GM18519 (cell line): ENCODE measurements around the gene IL16.

Experiments
- ATAC-seq: cut with Tn5 transposase; IDR thresholded peaks from one replicate; pipeline ENCODE4 v1.9.1; 2021; ENCODE audit warnings: mild to moderate bottlenecking, moderate library complexity; ENCODE audit not compliant: unreplicated experiment, low FRiP score

IL16 gene

DNA sequence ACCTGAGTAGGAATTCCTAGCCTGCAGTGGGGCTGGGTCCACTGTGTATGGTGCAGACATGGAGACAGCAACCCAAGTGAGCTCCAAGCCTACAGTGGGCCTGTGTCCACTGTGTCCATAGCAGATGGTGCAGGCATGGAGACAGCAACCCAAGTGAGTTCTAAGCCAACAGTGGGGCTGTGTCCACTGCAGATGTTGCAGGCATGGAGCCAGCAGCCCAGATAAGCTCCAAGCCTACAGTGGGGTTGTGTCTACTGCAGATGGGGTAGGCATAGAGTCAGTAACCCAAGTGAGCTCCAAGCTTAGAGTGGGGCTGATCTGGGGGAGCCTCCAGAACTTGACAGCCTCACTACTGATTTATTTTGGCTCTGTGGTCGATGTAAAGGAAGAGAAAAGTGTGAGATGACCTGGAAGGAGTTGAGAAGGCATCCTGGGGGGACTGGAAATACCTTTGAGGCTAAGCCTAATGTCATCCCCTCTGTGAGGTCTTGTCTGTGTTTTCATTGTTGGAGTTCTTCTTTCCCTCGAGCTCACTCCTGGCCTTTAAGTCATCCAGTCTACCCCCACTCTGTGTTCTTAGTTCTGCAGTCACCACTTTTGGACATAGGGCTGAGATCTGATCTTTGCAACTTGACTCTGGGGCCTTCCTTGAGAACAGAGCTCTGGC is 22.4 kb upstream of the IL16 start:
- no peak for ATAC-seq

GRCh38 chr15:81174792-81175327 is 21.8 kb upstream of the IL16 start:
- ATAC-seq: no peak

DNA sequence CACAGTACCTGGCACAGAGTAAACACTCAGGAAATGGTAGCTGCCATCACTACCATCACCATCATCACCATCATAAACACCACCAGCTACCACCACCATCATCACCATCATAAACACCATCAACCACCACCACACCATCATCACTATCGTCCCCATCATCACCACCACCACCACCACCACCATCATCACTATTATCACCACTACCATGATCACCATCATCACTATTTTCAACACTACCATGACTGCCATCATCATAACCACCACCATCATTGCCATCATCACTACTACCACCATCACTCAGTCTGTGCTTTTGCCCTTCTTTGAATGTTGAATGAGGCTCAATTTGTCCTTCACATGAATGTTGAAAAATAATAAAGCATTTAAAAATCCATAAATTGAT is 21.2 kb upstream of the IL16 start:
- ATAC-seq: no peak

- no peak for ATAC-seq
Measured at GRCh38 chr15:81176291-81176893, 20.3 kb upstream of the IL16 start.

DNA sequence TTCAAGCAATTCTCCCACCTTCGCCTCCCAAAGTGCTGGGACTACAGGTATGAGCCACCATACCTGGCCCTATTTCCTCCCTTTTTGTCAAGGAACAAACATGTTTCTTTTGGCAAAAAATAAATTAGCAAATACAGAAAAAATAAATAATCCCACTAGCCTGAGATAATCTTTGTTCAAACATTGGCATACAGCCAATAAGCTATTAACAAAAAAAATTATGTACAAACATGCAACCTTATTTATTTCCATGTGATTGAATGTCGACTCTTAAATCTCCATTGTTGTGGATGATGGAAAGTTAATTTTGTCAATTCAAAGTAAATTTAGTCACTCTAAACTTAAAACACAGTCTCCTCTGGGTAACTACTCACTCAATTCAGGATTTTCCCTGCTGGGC is 18.3 kb upstream of the IL16 start:
- ATAC-seq: no peak

- no peak for ATAC-seq
Measured at GRCh38 chr15:81181220-81181619, 15.5 kb upstream of the IL16 start.

GRCh38 chr15:81182031-81182755 is 14.5 kb upstream of the IL16 start:
- ATAC-seq: no peak

- ATAC-seq: no peak
Measured at GRCh38 chr15:81182756-81183438, 13.8 kb upstream of the IL16 start.

DNA sequence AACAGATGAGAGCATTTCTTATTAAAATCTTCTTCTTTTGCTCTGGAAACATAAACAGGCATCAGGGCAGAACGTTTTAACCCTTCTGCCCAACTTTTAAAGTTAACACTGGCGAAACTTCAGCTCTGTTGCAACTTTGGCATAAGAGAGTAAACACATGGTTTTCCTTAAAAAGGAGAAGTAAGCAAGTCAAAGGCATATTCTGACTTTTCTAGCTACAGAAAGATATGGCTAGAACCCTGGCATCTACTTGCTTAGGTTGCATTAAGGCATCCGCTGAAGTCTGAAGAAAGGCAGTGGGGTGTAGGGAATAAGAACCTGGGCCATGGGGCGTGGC is 13.3 kb upstream of the IL16 start:
- no peak for ATAC-seq

- ATAC-seq: no peak
Measured at GRCh38 chr15:81184188-81184587, 12.5 kb upstream of the IL16 start.

DNA sequence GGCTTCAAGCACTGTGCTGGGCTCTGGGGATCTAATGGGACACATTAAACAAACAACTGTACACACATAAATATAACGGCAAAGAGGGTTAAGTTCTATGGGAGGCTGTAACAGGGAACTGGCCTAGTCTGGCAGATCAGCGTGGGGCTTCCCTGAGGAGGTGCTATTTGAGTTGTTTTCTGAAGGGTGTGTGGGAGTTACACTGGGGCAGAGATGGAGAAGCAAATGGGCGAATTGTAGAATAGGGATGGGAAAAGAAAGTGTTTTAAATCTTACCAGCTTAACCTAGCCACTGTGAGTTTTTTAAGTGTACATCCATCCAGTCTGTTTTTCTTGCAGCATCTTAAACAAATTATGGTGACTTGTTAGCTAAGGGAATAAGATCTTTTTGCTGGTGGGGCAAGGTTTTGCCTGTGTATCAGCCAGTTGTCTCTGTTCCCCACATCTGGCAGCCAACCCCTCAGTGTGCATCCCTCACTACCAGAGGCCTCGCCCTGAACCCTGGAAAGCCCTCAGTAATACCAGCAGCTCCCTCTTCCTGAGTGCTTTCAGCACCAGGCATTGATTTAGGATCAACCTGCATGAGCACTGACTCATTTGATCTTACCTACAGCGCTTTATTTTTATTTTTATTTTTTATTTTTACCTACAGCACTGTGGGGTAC is 10.9 kb upstream of the IL16 start:
- ATAC-seq: no peak

DNA sequence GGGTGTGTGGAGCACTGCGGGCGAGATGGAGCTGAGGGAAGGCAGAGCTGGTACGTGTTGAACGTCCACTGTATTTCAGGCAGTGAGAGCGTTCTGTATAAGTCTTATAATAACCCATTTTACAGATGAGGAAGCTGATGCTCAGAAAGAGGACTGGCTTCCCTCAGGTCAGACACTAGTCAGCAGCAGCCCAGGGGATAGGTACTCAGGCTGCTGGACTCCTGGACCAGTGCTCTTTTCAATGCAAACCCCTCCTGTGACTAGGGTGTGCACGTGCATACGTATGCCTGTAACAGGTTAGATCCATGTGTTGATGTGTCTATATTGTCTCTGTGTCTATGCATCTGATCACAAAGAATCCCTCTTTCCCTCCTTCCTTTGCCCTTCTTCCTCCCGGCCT is 8.3 kb upstream of the IL16 start:
- ATAC-seq: no peak

DNA sequence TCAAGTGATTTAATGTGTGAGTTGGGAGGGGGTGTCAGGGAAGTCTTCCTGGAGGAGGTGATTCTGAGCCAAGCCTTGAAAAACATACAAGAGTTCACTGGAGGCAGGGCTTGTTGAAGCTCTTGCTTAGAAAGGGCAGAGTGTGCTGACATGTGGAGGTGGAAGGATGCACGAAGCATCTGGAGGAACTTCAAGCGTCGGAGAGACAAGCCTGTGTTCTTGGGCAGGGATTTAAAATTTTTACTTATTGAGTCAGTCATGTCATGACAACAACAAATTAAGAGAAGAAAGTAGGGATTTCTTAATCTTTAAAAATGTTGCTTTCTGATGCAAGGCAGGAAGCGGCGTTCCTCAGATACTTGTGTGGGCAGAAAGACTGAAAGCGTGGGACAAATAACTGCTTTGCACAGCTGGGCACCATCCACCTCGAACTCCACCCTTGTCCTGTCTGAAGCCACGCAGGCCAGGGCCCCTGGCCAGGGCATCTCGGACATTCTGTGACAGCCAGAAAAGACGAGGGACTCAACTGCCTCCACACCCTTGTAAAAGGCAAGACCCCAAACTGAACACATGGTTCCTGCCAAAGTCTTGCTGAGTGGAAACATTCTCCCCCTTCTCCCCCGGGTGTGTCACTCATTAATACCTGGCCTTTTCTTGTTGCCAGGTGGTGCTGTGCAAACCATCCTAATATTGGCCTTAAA is 6.9 kb upstream of the IL16 start:
- ATAC-seq: no peak

- ATAC-seq: no peak
Measured at GRCh38 chr15:81190922-81191507, 5.7 kb upstream of the IL16 start.

DNA sequence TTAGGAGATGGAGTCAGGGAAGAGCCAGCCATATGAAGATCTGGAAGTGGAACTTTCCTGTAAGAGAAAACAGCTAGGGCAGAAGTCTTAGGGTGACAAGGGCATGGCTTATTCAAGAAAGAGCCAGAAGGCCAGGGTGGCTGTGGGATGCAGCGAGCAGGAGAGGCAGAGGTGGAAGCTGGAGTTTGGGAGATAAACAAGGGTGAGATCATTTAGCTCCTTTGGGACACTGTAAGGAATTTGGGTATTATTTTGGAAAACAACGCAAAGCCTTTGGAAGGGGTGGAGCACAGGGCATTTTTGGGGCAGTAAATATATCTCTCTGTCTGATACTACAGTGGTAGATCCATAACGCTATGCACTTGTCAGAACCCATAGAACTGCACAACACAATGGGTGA is 5.0 kb upstream of the IL16 start:
- ATAC-seq: no peak

- ATAC-seq: no peak
Measured at GRCh38 chr15:81194723-81195122, 2.0 kb upstream of the IL16 start.

GRCh38 chr15:81195339-81195864 is 1.3 kb upstream of the IL16 start:
- ATAC-seq: no peak

- ATAC-seq: no peak
Measured at GRCh38 chr15:81197255-81197630, 564 bp downstream of the IL16 start.

GRCh38 chr15:81197688-81198281 is 1.1 kb downstream of the IL16 start:
- ATAC-seq: no peak
